Panc1 (cell line): Measurements from ENCODE around the gene COL4A2. TPM values are rescaled to one million over a fixed set of nuclear protein-coding genes. Genes with fewer than 3 reads are reported as not detected.

ENCODE experiments used
- ATAC-seq: fragments of 200-7000 bp; cut with Tn5 transposase; 2 replicates; pipeline ENCODE4 v1.9.1; 2020; ENCODE audit warnings: mild to moderate bottlenecking, moderate library complexity
- BruUV-seq: library from RNA; stranded (reverse); fragments of 400-500 nt; replicated peaks from 2 replicates; lab custom pipeline; 2021; lab: Mats Ljungman, UMichigan
- CTCF ChIA-PET: fragments of 300-600 bp; sonication (Branson Sonifier 250); formaldehyde crosslinking; loops from one replicate; lab custom pipeline; 2022; ENCODE audit warnings: antibody characterized with exemption; lab: Charles Lee
- POLR2A ChIA-PET: fragments of 300-600 bp; sonication (Branson Sonifier 250); formaldehyde crosslinking; loops from one replicate; lab custom pipeline; 2022; ENCODE audit warnings: antibody characterized with exemption; lab: Charles Lee
- DNase-seq: peaks from one replicate; pipeline ENCODE4 v3.0.0-alpha.2; 2010; ENCODE audit warnings: low read depth, low spot score
- H3K27ac ChIP-seq: 2 replicates; pipeline ENCODE4 v1.5.1; 2011; ENCODE audit warnings: mild to moderate bottlenecking, low read length, inconsistent platforms
- H3K27me3 ChIP-seq: fragments of 200-500 bp; sonication (Bioruptor generic); 2 replicates; pipeline ENCODE4 v1.6.0; 2014; ENCODE audit warnings: low read length, inconsistent platforms; ENCODE audit not compliant: control insufficient read depth, insufficient read depth
- H3K36me3 ChIP-seq: fragments of 200-500 bp; sonication (Bioruptor generic); 2 replicates; pipeline ENCODE4 v1.5.1; 2014; ENCODE audit warnings: inconsistent platforms, mild to moderate bottlenecking, low read length, moderate library complexity; ENCODE audit not compliant: control insufficient read depth, insufficient read depth
- H3K4me1 ChIP-seq: 2 replicates; pipeline ENCODE4 v1.5.1; 2011; ENCODE audit warnings: inconsistent platforms, mild to moderate bottlenecking, low read length, moderate library complexity; ENCODE audit not compliant: control insufficient read depth, insufficient read depth
- H3K4me3 ChIP-seq, 2 experiments: 2 replicates each; pipeline ENCODE4 v1.5.1; 2011 to 2012; ENCODE audit warnings: low read depth in 2 of 2, low read length in 2 of 2, mild to moderate bottlenecking in 2 of 2, inconsistent platforms in 1 of 2, moderate library complexity in 1 of 2
- H3K9me3 ChIP-seq: fragments of 200-500 bp; sonication (Bioruptor generic); 2 replicates; pipeline ENCODE4 v1.5.1; 2014; ENCODE audit warnings: low read depth, mild to moderate bottlenecking, inconsistent platforms, low read length, moderate library complexity; ENCODE audit not compliant: control insufficient read depth, insufficient read depth
- POLR2AphosphoS5 ChIP-seq: IDR thresholded peaks from 2 replicates; pipeline ENCODE4 v1.6.1; 2012; ENCODE audit warnings: mild to moderate bottlenecking, low read depth, low read length, moderate library complexity
- SIN3A ChIP-seq: IDR thresholded peaks from 2 replicates; pipeline ENCODE4 v1.6.1; 2012; ENCODE audit warnings: low read depth, mild to moderate bottlenecking, low read length, moderate library complexity, borderline replicate concordance; ENCODE audit not compliant: insufficient read depth
- TCF7L2 ChIP-seq: IDR thresholded peaks from 2 replicates; pipeline ENCODE4 v1.6.1; 2011; ENCODE audit warnings: mild to moderate bottlenecking, low read depth, low read length, inconsistent platforms
- in situ Hi-C: cut with HindIII; loops from 2 replicates; pipeline ENCODE4 v1.10.0; 2016; ENCODE audit warnings: low sequenced_read_pairs, low pct_unique_long_range_greater_than_20kb
- intact Hi-C: fragments of 100-400 bp; cut with micrococcal nuclease; formaldehyde crosslinking; loops from one replicate; pipeline ENCODE4 v1.10.0; 2022; ENCODE audit not compliant: unreplicated experiment
- total RNA-seq: library from RNA; stranded (reverse); gene quantifications from one replicate; pipeline ENCODE4 v1.2.1, GENCODE V29; 2021; ENCODE audit not compliant: unreplicated experiment
- TF ChIP-seq, protein P1 (sequence below), 2 experiments: IDR thresholded peaks; 2 replicates each; pipeline ENCODE4 v1.6.1; 2011 to 2012; ENCODE audit warnings: low read depth in 2 of 2, control low read depth in 1 of 2, low read length in 1 of 2, mild to moderate bottlenecking in 1 of 2, moderate library complexity in 1 of 2; ENCODE audit not compliant: insufficient read depth in 1 of 2
- TF ChIP-seq, protein P2 (sequence below): fragments of 450-650 bp; IDR thresholded peaks from 2 replicates; pipeline ENCODE4 v1.5.1; 2017; ENCODE audit warnings: mild to moderate bottlenecking

Gene COL4A2
- total RNA-seq, 1 experiment from 2014 or later, result 3.0 TPM

GRCh38 chr13:110445722-110446574 lies 138.9 kb downstream of the COL4A2 start:
- no peak for TF ChIP-seq TCF7L2
- no peak for TF ChIP-seq POLR2AphosphoS5
- TF ChIP-seq, protein P1, sequence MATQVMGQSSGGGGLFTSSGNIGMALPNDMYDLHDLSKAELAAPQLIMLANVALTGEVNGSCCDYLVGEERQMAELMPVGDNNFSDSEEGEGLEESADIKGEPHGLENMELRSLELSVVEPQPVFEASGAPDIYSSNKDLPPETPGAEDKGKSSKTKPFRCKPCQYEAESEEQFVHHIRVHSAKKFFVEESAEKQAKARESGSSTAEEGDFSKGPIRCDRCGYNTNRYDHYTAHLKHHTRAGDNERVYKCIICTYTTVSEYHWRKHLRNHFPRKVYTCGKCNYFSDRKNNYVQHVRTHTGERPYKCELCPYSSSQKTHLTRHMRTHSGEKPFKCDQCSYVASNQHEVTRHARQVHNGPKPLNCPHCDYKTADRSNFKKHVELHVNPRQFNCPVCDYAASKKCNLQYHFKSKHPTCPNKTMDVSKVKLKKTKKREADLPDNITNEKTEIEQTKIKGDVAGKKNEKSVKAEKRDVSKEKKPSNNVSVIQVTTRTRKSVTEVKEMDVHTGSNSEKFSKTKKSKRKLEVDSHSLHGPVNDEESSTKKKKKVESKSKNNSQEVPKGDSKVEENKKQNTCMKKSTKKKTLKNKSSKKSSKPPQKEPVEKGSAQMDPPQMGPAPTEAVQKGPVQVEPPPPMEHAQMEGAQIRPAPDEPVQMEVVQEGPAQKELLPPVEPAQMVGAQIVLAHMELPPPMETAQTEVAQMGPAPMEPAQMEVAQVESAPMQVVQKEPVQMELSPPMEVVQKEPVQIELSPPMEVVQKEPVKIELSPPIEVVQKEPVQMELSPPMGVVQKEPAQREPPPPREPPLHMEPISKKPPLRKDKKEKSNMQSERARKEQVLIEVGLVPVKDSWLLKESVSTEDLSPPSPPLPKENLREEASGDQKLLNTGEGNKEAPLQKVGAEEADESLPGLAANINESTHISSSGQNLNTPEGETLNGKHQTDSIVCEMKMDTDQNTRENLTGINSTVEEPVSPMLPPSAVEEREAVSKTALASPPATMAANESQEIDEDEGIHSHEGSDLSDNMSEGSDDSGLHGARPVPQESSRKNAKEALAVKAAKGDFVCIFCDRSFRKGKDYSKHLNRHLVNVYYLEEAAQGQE (IDR thresholded peaks at IDR 0.05; ENCODE audit: insufficient read depth in 1 of 2, low read depth in 2 of 2, low read length in 1 of 2), result no peak
- TF ChIP-seq, protein P2, sequence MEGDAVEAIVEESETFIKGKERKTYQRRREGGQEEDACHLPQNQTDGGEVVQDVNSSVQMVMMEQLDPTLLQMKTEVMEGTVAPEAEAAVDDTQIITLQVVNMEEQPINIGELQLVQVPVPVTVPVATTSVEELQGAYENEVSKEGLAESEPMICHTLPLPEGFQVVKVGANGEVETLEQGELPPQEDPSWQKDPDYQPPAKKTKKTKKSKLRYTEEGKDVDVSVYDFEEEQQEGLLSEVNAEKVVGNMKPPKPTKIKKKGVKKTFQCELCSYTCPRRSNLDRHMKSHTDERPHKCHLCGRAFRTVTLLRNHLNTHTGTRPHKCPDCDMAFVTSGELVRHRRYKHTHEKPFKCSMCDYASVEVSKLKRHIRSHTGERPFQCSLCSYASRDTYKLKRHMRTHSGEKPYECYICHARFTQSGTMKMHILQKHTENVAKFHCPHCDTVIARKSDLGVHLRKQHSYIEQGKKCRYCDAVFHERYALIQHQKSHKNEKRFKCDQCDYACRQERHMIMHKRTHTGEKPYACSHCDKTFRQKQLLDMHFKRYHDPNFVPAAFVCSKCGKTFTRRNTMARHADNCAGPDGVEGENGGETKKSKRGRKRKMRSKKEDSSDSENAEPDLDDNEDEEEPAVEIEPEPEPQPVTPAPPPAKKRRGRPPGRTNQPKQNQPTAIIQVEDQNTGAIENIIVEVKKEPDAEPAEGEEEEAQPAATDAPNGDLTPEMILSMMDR, result no peak
- TF ChIP-seq SIN3A, result no peak
- BruUV-seq, result no TSS peak
- in situ Hi-C loops, result no loop called here
- ChIA-PET CTCF (interaction anchor here (0.9 kb wide), 1 partner anchor 222 kb away, joined by 3 read pairs; no protein-coding TSS in a partner anchor), POLR2A (no interaction called here)
- intact Hi-C loops, result loop anchor here (2.0 kb wide), 1 partner anchor 223 kb away; no protein-coding TSS in a partner anchor
- Histone ChIP-seq H3K27me3 (no peaks in the 10 kb centered on the region), H3K27ac (no peak overlapping the region), H3K9me3 (no peaks in the 10 kb centered on the region), H3K4me1 (no peaks in the 10 kb centered on the region), H3K36me3 (no peaks in the 10 kb centered on the region), H3K4me3 (no peak overlapping the region)
- no peak for ATAC-seq
- DNase-seq, result no peak

DNA sequence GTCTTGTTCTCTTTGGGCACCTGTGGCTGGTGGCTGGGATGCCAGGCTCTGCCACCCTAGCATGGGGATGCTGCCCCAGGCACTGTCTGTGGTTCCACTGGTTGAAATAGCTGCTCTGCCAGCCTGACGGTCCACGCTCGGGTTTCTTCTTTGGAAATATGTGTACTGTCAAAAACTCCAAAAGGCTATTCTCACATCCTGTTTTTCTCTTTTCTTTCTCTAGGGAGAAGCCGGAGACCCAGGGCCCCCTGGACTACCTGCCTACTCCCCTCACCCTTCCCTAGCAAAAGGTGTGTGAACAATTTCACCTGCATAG lies 139.4 kb downstream of the COL4A2 start:
- CTCF ChIA-PET, result interaction anchor here (0.9 kb wide), 1 partner anchor 222 kb away, joined by 3 read pairs; no protein-coding TSS in a partner anchor
- no peak overlapping the region for H3K4me3 ChIP-seq
- H3K36me3 ChIP-seq, result no peaks in the 10 kb centered on the region
- in situ Hi-C loops (no loop called here), intact Hi-C loops (no loop called here)
- ATAC-seq (no peak), DNase-seq (no peak)
- BruUV-seq, result no TSS peak
- TF ChIP-seq SIN3A, result no peak
- TF ChIP-seq, protein P1 (IDR thresholded peaks at IDR 0.05; ENCODE audit: insufficient read depth in 1 of 2, low read depth in 2 of 2, low read length in 1 of 2), result no peak
- TF ChIP-seq, protein P2, result no peak
- TF ChIP-seq TCF7L2, result no peak
- TF ChIP-seq POLR2AphosphoS5, result no peak
- no peaks in the 10 kb centered on the region for H3K27me3 ChIP-seq
- no peaks in the 10 kb centered on the region for H3K4me1 ChIP-seq
- POLR2A ChIA-PET, result no interaction called here
- no peaks in the 10 kb centered on the region for H3K9me3 ChIP-seq
- no peak overlapping the region for H3K27ac ChIP-seq
